B cell (primary cell): ENCODE data around the gene POU5F1. TPM values are rescaled to one million over a fixed set of nuclear protein-coding genes. Genes with fewer than 3 reads are reported as not detected.

Experiments
- ATAC-seq: fragments of 200-7000 bp; cut with Tn5 transposase; one replicate; pipeline ENCODE4 v1.10.0; 2021; ENCODE audit warnings: low read depth, mild to moderate bottlenecking, moderate number of reproducible peaks, moderate library complexity
- CTCF ChIA-PET: fragments of 350-600 bp; sonication (Branson Sonifier 250); formaldehyde crosslinking; loops from one replicate; lab custom pipeline; 2021; ENCODE audit warnings: antibody characterized with exemption, inconsistent platforms; lab: Charles Lee
- POLR2A ChIA-PET: fragments of 350-600 bp; sonication (Branson Sonifier 250); formaldehyde crosslinking; loops from one replicate; lab custom pipeline; 2021; ENCODE audit warnings: antibody characterized with exemption; lab: Charles Lee
- DNase-seq: peaks from one replicate; pipeline ENCODE4 v3.0.0; 2013
- H2AFZ ChIP-seq: 2 replicates; pipeline ENCODE4 v1.6.1; 2012; ENCODE audit warnings: mild to moderate bottlenecking, low read depth, low read length; ENCODE audit not compliant: insufficient read depth, poor library complexity, severe bottlenecking
- H3K27ac ChIP-seq, 2 donors: 1 replicate in 1 of 2; 2 replicates in 1 of 2; pipeline ENCODE4 v1.5.1; 2012 to 2013; ENCODE audit warnings: low read length in 2 of 2, mild to moderate bottlenecking in 2 of 2, moderate library complexity in 1 of 2
- H3K27me3 ChIP-seq, 4 experiments: fragments of 200-600 bp in 1 of 4; sonication (generic) in 1 of 4; replicated peaks in 1 of 4; 1 replicate in 2 of 4; 2 replicates in 2 of 4; pipeline versions ENCODE4 v1.6.1 to v1.7.0; 2013 to 2016; ENCODE audit warnings: low read length in 3 of 4, mild to moderate bottlenecking in 2 of 4, mixed read lengths in 1 of 4, moderate library complexity in 1 of 4; ENCODE audit not compliant: insufficient read depth in 4 of 4, control insufficient read depth in 3 of 4; ENCODE audit errors: control extremely low read depth in 1 of 4
- H3K36me3 ChIP-seq, 2 experiments: replicated peaks in 1 of 2; 1 replicate in 1 of 2; 2 replicates in 1 of 2; pipeline versions ENCODE4 v1.6.1 to v1.7.1; 2013; ENCODE audit warnings: low read length in 1 of 2; ENCODE audit not compliant: insufficient read depth in 2 of 2, control insufficient read depth in 1 of 2; ENCODE audit errors: control extremely low read depth in 1 of 2, extremely low read depth in 1 of 2
- H3K4me1 ChIP-seq, 2 donors: fragments of 200-600 bp in 1 of 2; sonication (generic) in 1 of 2; 1 replicate in 1 of 2; 2 replicates in 1 of 2; pipeline versions ENCODE4 v1.5.1 to v1.6.1; 2013 to 2017; ENCODE audit warnings: low read length in 2 of 2; ENCODE audit not compliant: control insufficient read depth in 2 of 2, insufficient read depth in 2 of 2
- H3K4me2 ChIP-seq: replicated peaks from 2 replicates; pipeline ENCODE3; 2012; ENCODE audit warnings: mild to moderate bottlenecking, low read depth, low read length; ENCODE audit not compliant: poor library complexity, severe bottlenecking
- H3K4me3 ChIP-seq, 5 experiments: fragments of 200-600 bp in 1 of 5; sonication (generic) in 1 of 5; 1 replicate in 3 of 5; 2 replicates in 2 of 5; pipeline versions ENCODE4 v1.5.1 to v1.7.0; 2011 to 2016; ENCODE audit warnings: low read length in 4 of 5, mild to moderate bottlenecking in 4 of 5, low read depth in 2 of 5, control low read depth in 1 of 5, moderate library complexity in 1 of 5; ENCODE audit not compliant: insufficient read depth in 1 of 5; ENCODE audit errors: control extremely low read depth in 1 of 5, extremely low read depth in 1 of 5
- H3K79me2 ChIP-seq: fragments of 200-600 bp; sonication (generic); one replicate; pipeline ENCODE4 v1.6.0; 2016; ENCODE audit warnings: low read length; ENCODE audit not compliant: control insufficient read depth, insufficient read depth
- H3K9ac ChIP-seq: fragments of 200-600 bp; sonication (generic); 2 replicates; pipeline ENCODE4 v1.6.1; 2017; ENCODE audit warnings: mild to moderate bottlenecking, low read length, moderate library complexity
- H3K9me3 ChIP-seq, 3 donors: one replicate each; pipeline versions ENCODE4 v1.6.1 to v1.7.1; 2013; ENCODE audit warnings: low read length in 2 of 3; ENCODE audit not compliant: control insufficient read depth in 2 of 3, insufficient read depth in 1 of 3; ENCODE audit errors: control extremely low read depth in 1 of 3
- H4K20me1 ChIP-seq: 2 replicates; pipeline ENCODE4 v1.6.0; 2012; ENCODE audit warnings: mild to moderate bottlenecking, low read length; ENCODE audit not compliant: insufficient read depth, control insufficient read depth, poor library complexity, severe bottlenecking
- H3K27ac Mint-ChIP-seq: one replicate; pipeline ENCODE4 v1.8.0; 2021; ENCODE audit warnings: mixed read lengths
- H3K27me3 Mint-ChIP-seq: one replicate; pipeline ENCODE4 v1.8.0; 2021; ENCODE audit warnings: mixed read lengths
- H3K4me1 Mint-ChIP-seq: one replicate; pipeline ENCODE4 v1.8.0; 2021; ENCODE audit warnings: mixed read lengths
- H3K4me3 Mint-ChIP-seq: one replicate; pipeline ENCODE4 v1.8.0; 2021; ENCODE audit warnings: mixed read lengths
- H3K9me3 Mint-ChIP-seq: one replicate; pipeline ENCODE4 v1.8.0; 2022; ENCODE audit warnings: mixed read lengths; ENCODE audit not compliant: insufficient read depth
- EZH2 ChIP-seq: IDR thresholded peaks from 2 replicates; pipeline ENCODE4 v1.6.1; 2012; ENCODE audit warnings: borderline replicate concordance, low read depth, mild to moderate bottlenecking, moderate library complexity, low read length; ENCODE audit not compliant: insufficient read depth, poor library complexity, severe bottlenecking
- WGBS: methylation state at CpG from one replicate; pipeline ENCODE4 v1.1.5; 2013; ENCODE audit warnings: missing lambda C conversion rate; ENCODE audit not compliant: insufficient coverage; 5-methylcytosine and 5-hydroxymethylcytosine counted together
- intact Hi-C: fragments of 100-400 bp; cut with micrococcal nuclease; formaldehyde crosslinking; loops from one replicate; pipeline ENCODE4 v1.10.0; 2022
- polyA plus RNA-seq: library from polyadenylated mRNA; depleted of rRNA; stranded (reverse); fragments of >200 nt; gene quantifications from 2 replicates; pipeline ENCODE4 v1.2.3, GENCODE V29; 2012
- total RNA-seq, 2 donors: library from RNA; stranded (reverse); fragments of 120-200 nt in 1 of 2; gene quantifications; 1 replicate in 1 of 2; 2 replicates in 1 of 2; pipeline versions ENCODE4 v1.2.3 to v1.2.4, GENCODE V29; 2013 to 2022
- TF ChIP-seq, protein P1 (sequence below): fragments of 200-600 bp; IDR thresholded peaks from one replicate; pipeline ENCODE4 v1.8.0; 2022; ENCODE audit warnings: antibody characterized with exemption, mild to moderate bottlenecking

The POU5F1 gene
- total and polyA plus RNA-seq, 2 donors (not counting 1 experiment from before 2014, with no cell fraction given) = 0.76 to 0.88 TPM

DNA sequence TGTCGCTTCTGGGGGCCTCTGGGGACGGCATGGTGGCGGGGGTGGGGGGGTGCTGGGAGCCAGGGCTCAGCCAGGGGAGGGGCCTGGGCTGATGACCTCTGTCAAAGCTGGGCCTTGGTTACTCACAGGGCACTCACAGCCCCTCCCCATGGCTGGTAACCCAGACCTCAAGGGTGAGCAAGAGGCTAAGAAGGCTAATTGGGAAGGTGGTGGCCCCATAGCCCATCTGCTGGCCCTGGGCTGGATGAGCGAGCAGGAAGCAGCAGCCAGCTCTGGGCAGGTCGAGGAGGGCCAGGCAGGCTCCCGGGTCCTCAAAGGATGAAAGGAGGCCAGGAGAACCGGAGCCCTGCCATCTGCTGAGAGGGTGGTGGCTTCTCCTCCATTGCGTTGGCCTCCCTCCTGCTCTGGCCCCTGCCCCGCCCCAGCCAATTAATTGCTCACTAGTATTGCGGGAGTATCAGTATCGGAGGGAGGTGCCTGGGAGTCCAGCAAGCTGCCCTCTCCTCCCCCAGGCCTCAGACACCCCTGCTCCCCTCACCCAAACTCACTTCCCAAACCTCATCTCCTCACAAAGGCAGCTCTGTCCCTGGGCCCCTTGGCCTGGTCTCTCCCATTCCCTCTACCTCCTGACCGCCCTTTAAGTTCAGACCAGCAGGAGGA is 49.2 kb downstream of the POU5F1 start:
- POLR2A ChIA-PET = no interaction called here

More for the DNA sequence above, 49.2 kb downstream of the POU5F1 start:
- Mint-ChIP-seq H3K27me3 (peaks cover 20% of the 10 kb centered on the region), H3K4me3 (no peak overlapping the region), H3K4me1 (no peaks in the 10 kb centered on the region), H3K9me3 (no peaks in the 10 kb centered on the region), H3K27ac (no peak overlapping the region)
- no peak for DNase-seq
- intact Hi-C loops = no loop called here
- no peak overlapping the region for H2AFZ ChIP-seq
- peaks cover 0 to 7% (median 0%) of the 10 kb centered on the region in 4 experiments for H3K27me3 ChIP-seq
- no peaks in the 10 kb centered on the region for H3K4me1 ChIP-seq
- H3K79me2 ChIP-seq = no peaks in the 10 kb centered on the region
- ATAC-seq = no peak
- no peak overlapping the region for H3K4me3 ChIP-seq
- H3K9me3 ChIP-seq = no peaks in the 10 kb centered on the region
- H4K20me1 ChIP-seq = no peaks in the 10 kb centered on the region
- no peak for TF ChIP-seq EZH2
- TF ChIP-seq, protein P1, sequence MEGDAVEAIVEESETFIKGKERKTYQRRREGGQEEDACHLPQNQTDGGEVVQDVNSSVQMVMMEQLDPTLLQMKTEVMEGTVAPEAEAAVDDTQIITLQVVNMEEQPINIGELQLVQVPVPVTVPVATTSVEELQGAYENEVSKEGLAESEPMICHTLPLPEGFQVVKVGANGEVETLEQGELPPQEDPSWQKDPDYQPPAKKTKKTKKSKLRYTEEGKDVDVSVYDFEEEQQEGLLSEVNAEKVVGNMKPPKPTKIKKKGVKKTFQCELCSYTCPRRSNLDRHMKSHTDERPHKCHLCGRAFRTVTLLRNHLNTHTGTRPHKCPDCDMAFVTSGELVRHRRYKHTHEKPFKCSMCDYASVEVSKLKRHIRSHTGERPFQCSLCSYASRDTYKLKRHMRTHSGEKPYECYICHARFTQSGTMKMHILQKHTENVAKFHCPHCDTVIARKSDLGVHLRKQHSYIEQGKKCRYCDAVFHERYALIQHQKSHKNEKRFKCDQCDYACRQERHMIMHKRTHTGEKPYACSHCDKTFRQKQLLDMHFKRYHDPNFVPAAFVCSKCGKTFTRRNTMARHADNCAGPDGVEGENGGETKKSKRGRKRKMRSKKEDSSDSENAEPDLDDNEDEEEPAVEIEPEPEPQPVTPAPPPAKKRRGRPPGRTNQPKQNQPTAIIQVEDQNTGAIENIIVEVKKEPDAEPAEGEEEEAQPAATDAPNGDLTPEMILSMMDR = no peak
- H3K9ac ChIP-seq = no peak overlapping the region
- CTCF ChIA-PET = interaction anchor here (0.5 to 1.6 kb wide), 2 partner anchors 9 to 447 kb away, joined by 3 to 6 read pairs; no protein-coding TSS in a partner anchor
- 91% methylated on average over 10 of the region's 12 CpGs for WGBS
- no peaks in the 10 kb centered on the region for H3K36me3 ChIP-seq
- H3K4me2 ChIP-seq = no peak overlapping the region
- H3K27ac ChIP-seq = no peak overlapping the region
